Activated CD8-positive, alpha-beta memory T cell treated with anti-CD3 and anti-CD28 coated beads, Interleukin-2, amount 50 U/mL, for 48 hours (primary cell): Measurements from ENCODE around the gene ALDH4A1.
A peak's percentile ranks its signal among the peaks of the same experiment; 100 is the strongest.

Source experiments
- DNase-seq: peaks from one replicate; pipeline ENCODE4 v3.0.0-alpha.2; 2020

ALDH4A1 gene, protein sequence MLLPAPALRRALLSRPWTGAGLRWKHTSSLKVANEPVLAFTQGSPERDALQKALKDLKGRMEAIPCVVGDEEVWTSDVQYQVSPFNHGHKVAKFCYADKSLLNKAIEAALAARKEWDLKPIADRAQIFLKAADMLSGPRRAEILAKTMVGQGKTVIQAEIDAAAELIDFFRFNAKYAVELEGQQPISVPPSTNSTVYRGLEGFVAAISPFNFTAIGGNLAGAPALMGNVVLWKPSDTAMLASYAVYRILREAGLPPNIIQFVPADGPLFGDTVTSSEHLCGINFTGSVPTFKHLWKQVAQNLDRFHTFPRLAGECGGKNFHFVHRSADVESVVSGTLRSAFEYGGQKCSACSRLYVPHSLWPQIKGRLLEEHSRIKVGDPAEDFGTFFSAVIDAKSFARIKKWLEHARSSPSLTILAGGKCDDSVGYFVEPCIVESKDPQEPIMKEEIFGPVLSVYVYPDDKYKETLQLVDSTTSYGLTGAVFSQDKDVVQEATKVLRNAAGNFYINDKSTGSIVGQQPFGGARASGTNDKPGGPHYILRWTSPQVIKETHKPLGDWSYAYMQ

DNA sequence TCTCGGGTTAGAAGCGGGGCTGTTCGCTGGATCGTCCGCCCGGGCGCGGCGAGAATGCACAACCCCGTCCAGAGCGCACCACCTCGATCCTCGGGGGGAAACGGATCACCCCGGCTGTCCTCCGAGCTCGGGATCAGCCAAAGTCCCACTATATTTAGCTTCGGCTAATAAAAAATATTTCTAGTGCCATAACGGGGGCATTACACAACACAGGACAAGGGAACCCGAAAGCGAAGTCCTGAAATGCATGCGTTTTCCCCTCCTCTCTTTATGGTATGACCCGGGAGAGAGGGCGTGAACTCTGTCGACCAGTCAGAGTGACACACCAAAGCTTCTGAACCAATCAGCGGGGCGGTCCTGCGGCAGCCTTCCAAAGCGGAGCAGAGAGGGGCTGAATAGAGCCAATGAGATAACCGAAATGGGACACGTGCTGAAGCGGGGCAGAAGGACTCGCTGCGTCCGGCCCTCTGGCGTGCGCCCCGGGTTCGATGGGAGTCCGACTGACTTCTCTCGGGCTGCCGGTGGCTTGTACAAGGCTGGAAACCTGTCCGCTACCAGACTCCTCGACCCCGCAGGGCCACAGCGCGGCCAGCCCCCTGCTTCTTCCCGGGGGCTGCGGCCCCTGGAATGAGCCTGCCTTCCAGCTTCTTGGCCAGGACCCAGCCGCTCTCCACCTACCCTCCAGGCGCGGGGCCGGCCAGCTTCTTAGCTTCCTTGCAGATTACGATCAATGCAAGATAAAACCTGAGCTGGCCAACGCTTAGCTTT is at the start of gene ALDH4A1:
Gene ALDH4A1 (minus strand): TSS at position 33 of the 768 bp plus-strand sequence. CDS start 32 bp downstream, at position 1.
- DNase-seq: peak; percentile 92

DNA sequence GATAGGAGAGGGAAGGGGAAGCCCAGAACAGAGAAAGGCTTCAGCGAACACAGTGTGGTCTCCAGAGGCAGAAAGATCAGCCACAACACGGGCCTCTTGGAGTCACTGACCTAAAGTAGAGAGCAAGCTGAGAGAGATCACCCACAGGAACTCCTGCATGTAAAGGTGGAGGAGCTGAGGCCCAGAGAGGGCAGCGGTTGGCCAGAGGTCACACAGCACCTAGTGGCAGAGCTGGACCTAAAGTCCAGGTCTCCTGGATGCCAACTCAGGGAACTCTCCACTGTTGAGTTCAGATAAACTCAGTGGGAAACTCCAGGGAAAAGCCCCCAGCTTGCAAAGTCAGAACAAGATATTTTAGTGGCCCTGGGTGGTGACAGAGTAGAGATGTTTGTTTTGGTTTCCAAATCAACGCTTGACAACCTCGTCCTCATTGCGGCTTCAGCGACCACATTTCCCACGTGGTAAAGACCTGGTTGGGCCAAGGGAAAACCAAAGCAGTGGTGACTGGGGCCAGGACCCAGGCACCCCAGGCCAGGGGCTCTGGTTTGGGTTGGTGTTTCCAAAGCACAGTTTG is 49.5 kb upstream of the ALDH4A1 start:
- peak; percentile 90 for DNase-seq

- DNase-seq: no peak
Observed at GRCh38 chr1:18951416-18951815, 49.1 kb upstream of the ALDH4A1 start.

DNA sequence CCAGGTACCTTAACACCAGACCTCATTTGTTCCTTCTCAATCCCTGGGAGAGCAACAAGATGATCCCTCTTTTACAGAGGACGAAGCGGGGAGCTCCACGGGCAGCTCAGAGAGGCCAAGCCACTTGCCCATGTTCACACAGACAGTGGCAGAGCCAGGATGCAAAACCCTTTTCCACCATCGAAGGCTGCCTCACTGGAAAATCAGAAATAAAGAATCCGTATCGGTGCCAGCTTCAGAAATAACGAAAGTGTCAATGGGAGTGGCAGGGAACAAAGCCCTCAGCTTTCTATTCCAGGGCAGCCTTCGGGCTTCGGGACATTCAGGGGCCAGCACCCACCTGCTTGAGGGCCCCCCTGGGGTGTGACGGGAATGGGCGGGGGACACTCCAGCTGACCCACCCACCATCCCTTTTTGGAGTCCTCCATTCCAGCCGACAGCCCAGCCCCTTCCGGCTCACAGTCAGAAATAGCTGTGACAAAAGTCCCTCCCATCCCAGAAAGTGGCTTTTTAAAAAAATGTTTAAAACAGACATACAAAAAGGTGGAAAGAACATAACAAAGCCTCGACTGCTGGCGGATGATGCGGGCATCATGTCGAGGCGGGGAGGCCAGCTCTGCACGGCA is 48.2 kb upstream of the ALDH4A1 start:
- no peak for DNase-seq

DNA sequence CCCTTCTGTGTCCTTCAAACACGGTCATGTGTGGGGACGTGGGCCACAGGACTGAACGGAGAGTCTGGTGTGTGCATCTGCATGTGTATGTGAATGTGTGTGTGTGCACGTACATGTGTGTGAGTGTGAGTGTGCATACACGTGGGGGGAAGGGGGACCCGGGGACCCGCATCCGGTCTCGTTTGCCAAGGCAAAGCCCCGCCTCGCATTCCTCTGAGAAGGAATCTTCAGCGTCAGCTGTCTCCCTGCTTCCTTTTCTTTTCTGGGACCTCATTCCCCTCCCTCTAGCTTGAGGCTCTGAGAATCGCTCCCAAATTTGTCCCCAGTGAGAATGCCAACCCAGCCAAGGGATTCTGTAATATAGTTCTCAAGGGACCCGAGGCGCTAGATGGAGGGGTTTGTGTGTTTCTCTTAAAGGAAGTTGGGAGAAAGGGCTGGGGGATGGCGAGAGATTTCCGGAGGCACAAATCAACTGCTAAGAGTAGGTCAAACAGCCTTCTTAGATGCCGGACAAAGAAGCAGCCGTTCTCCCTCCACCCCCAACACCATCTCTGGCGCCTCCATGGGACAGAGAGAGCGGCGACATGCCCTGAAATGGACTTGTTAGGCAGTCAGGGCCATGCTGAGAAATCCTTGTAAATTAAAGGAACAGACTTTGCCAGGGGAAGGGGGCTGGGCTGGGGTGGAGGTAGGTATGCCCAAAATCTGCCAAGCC is 47.5 kb upstream of the ALDH4A1 start:
- DNase-seq: no peak

GRCh38 chr1:18948913-18949685 is 46.7 kb upstream of the ALDH4A1 start:
- DNase-seq: no peak

- no peak for DNase-seq
Observed at GRCh38 chr1:18948048-18948912, 45.9 kb upstream of the ALDH4A1 start.

DNA sequence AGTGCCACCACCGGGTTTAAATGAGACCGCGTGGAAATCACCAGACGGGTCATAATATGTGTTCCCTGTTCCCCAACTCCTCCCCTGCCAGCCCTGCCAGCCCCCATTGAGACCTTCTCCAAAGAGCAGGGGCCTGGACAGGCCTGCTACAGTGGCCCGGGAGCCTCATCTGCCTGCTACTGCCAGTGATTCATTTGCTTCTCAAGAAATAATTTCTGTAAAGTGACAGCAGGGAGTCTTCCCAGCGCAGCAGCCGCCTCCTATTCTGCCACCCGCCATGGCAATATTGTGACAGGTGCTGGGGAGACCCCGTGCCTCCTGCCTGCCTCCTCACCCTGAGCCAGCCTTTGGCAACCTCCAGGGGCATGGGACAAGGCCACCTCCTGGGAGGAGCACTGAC is 45.2 kb upstream of the ALDH4A1 start:
- DNase-seq: no peak

GRCh38 chr1:18946550-18947381 is 44.4 kb upstream of the ALDH4A1 start:
- no peak for DNase-seq

DNA sequence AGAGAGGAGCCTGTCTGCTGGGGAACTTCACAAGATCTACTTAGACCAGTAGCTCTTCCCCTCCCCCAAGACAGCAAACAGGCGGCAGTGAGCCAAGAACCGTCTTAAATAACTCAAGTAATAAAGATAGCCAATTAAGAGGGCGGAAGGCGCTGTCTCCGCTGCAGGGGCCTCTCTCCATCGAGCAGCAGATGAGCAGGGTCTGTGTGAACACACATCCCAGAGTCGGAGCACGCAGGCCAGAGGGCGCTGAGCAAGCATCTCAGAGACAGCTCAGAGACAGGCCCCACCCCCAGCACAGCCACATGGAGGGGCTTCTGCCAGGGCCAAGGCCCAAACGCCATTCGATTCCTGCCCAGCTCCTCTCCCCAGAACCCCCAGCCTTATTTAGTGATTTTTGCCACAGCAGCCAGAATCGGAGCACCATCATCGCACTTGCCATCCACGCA is 43.1 kb upstream of the ALDH4A1 start:
- no peak for DNase-seq

GRCh38 chr1:18944810-18945209 is 42.5 kb upstream of the ALDH4A1 start:
- DNase-seq: no peak

DNA sequence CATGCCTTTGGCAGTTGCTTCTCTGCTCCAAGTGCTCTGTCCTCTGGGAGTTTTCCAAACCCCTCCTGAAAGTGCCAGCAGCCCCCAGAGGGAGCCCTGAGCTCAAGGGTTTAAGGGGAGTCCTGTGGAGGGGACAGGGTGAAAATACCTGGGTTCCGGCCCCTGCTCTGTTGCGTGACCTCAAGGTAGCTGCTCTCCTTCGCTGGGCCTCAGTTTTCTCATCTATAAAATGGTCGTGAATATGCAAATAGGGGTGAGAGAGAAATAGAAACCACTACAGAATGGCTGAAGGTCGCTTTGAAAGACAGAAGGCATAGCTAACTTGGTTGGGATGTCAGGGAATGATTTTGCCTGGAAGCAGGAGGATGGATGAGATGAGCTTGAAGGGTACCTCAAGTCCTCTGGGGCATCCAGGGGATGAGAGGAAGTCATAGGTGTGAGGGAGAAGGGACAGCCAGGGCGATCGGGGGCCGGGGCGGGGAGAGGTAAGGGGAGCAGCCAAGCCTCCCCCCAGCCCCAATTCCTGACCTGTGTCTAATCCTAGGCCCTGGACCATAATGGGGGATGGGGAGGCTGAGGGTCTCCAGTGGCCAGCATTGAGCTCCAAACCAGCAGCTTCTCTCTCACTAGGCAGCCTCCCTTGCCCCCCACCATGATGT is 41.7 kb upstream of the ALDH4A1 start:
- DNase-seq: no peak

- no peak for DNase-seq
Observed at GRCh38 chr1:18943162-18943561, 40.8 kb upstream of the ALDH4A1 start.

GRCh38 chr1:18942340-18942739 is 40.0 kb upstream of the ALDH4A1 start:
- no peak for DNase-seq

GRCh38 chr1:18941221-18942141 is 39.1 kb upstream of the ALDH4A1 start:
- no peak for DNase-seq

- DNase-seq: no peak
Observed at GRCh38 chr1:18940303-18941020, 38.1 kb upstream of the ALDH4A1 start.
